Adrenal gland (tissue), 5 donors: Measurements from ENCODE around the gene NOP58.

ENCODE experiments used
- CTCF ChIP-seq, 6 experiments: fragments of 450-650 bp in 4 of 6; fragments of 200-600 bp in 2 of 6; sonication (generic) in 1 of 6; IDR thresholded peaks; 1 replicate in 5 of 6; 2 replicates in 1 of 6; pipeline versions ENCODE4 v1.5.1 to v1.8.0; 2016 to 2021; ENCODE audit warnings: antibody characterized with exemption in 6 of 6, mild to moderate bottlenecking in 2 of 6, moderate library complexity in 1 of 6
- POLR2A ChIP-seq, 2 donors: fragments of 450-650 bp; IDR thresholded peaks; one replicate each; pipeline ENCODE4 v1.6.1; 2017; ENCODE audit warnings: antibody characterized with exemption in 2 of 2, mild to moderate bottlenecking in 2 of 2, moderate library complexity in 1 of 2
- donor health status: DM: no; HTN: no; CAD: no.

DNA sequence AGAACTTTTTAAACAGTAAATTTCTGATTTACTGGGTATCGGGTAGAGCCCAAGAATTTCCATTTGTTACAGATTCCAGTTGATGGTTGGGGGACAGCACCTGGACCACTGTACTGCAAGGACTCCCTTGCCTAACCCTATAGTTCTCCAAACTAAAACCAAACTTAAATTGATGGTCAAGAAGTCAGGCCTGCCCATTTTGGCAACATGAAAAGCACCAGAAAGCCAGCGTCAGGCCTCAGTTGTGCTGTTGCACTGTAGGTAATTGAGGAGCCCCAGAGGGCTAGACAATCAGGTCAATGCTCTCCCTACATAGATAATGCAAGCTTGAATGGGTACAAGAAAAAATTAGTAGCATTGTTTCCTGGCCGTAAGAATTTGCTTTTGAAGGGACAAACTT, 40.5 kb downstream of the NOP58 start:
- TF ChIP-seq CTCF (IDR thresholded peaks at IDR 0.05) (no peak), POLR2A (IDR thresholded peaks at IDR 0.05) (no peak)
